Superior temporal gyrus (tissue), 1 donor: ENCODE measurements around the gene CCL4.
"Not testable (repeated sequence)": the region's sequence is repeated elsewhere in the genome, so short reads cannot be mapped to it uniquely, and the experiment has no call there.

ENCODE experiments used
- DNase-seq: peaks from one replicate; pipeline ENCODE4 v3.0.0-alpha.2; 2016; ENCODE audit errors: extremely low spot score

CCL4 gene

DNA sequence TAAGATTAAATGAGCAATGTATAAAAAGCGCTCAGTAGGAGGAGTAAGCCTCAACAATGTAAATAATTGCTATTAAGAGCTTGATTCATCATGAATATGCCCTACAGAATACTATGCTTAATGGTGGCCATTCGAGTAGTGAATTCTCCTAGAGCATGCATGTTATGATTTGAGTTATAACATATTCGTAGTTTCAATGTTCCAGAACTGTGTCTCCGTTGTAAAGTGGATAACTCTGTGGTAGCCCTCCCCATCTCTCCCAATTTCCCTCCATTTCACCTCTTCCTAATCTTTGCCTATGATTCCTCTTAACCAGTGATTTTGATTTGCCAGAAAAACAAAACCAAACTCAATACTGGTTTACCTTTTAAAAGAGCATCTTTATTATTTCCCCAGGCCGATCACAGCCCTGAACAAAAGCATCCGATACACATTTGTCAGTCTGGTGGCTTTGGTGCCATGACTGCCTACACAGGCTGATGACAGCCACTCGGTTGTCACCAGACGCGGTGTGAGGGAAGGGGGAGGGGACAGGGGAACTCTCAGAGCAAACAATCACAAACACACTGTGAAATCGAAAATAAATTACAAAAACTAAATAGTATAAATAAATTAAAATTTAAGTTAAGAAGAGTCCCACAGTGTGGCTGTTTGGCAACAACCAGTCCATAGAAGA lies 15.6 kb upstream of the CCL4 start:
- DNase-seq = not testable (repeated sequence)

DNA sequence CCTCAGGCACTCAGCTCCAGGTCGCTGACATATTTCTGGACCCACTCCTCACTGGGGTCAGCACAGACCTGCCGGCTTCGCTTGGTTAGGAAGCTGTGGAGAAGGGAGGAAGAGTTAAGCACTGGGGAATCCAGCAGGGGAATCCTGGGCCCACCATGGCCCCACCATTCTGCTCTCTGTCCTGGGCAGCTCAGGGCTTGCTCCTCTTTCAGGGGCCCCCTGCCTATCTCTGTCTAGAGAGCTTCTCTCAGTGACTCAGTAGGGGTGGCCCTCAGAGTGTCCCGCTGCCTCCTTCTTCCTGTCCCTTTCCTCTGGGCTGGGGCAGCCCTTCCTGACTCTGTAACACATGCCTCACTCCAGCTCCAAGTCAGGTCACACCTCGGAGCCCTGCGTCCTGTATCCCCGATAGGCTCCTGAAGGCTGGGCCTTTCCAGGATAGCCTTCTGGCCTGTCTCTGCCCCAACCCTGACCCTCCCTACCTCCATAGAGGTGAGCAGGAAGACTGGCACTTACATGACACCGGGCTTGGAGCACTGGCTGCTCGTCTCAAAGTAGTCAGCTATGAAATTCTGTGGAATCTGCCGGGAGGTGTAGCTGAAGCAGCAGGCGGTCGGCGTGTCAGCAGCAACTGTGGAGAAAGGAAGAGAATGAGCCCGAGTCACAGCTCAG lies 14.8 kb upstream of the CCL4 start:
- no peak for DNase-seq

DNA sequence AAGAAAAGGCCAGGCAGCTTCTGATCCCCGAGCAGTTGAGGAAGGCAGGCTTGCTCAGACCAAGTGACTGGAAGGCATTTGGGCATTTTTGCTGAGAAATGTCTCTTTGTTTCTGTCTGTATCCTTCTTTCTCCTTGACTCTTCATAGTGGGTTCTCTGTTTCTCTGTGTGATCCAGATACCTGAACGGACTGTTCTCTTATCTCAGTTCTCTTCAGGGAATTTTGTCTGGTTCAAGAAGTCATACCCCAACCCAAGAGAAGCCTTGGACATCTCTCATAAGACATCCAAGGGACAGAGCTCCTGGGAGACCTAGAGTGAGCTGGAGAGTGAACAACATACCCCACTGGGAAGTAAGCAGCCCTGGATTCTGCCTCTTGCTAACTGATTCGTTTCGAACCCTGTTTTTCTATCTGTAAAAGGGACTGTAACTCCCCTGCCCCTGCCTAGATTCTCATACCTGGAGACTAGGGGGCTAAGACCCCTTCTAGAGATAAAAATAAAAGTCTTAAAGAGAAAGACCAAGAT lies 14.2 kb upstream of the CCL4 start:
- DNase-seq = no peak

DNA sequence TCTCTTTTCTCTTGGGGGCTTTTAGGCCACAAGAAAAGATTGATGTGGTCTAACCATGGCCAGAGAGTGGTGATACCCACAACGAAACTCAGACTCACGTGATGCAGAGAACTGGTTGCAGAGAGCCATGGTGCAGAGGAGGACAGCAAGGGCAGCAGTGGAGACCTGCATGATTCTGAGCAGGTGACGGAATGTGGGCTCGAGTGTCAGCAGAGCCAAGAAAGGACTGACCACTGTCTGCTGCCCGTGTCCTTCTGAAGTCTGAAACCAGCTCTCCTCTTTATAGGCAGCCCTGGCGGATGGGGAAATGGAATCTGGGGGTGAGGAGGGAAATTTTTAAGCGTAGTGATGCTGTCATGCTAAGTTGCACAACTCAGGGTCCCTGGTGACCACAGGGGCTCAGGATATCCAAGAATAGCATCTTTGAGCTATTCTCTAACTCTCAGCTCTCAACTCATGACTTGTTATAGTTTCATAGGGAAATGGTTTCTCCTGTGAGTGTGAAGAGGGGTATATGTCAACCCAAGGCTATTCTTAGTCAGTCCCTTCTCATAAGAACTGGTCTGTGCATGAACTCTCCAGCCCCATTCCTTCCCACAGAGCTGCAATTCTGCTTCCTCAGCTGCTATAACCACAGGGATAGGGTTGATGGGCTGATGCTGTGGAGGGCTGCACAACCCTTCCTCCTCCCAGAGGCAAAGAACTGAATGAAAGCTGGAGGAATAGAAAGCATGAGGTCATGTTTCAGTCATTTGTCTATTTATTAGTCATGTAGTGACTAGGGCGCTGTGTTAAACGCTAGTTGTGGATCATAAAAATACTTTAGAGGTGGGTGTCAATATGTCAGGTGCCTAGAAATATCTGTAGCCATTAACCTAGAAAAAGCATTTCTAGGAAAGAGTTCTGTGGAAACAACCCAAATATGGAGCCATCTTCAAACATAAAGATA lies 13.5 kb upstream of the CCL4 start, which contains the start of gene CCL3:
Gene CCL3, minus strand, starts transcription at position 256 of the 949 bp plus-strand sequence. Its CDS starts 85 bp downstream, at position 171.
- peak; percentile 16 for DNase-seq

DNA sequence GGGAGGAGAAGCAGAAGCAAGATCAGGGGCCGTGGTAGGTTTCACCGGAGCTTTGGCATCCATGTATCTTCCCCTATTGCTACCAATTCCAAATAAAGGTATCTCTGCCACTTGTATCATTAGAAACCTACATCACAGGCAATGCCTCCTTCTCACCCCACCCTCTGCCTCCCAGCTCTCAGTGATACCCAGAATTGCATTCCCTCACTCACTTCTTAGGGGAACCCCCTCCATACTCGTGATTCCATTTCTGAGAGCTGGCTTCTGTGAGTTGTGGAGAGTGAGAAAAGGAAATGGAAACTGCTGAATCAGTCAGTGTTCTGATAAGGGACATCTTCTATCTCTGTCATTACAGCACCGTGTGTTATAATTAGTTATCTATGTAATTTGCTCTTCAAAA lies 11.4 kb upstream of the CCL4 start:
- no peak for DNase-seq

DNA sequence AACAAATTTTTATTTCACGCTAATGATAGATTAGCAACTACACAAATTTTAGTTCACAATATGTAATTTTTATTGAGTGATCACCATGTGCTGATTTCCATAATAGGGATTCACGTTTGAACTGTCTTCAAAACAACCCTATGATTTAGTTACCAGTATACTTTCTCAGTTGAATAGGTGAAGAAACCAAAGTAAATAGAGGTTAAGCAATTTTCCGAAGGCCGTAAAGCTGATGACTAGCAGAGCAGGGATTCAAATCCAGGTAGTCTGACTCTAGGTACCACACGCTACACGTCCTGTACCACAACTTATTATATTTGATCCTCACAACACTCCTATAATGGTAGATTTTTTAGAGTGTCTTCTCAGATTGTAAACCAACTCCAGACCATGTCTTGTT lies 10.9 kb upstream of the CCL4 start:
- DNase-seq = not testable (repeated sequence)

DNA sequence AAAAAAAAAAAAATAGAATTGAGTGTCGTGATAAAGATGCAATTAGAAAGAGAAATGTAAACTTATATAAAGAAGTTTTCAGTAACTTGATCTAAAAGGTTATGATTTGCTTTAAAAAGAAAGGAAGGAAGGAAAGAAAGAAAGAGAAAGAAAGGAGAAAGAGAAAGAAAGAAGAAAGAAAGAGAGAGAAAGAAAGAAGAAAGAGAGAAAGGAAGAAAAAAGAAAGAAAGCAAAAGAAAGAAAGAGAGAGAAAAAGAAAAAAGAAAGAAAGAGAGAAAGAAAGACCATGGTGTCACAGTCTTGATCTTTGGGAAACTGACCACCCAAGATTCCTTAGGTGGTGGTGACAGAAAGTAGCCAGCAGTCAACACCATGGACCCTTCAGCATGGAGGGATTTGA lies 9.4 kb upstream of the CCL4 start:
- DNase-seq = no peak

DNA sequence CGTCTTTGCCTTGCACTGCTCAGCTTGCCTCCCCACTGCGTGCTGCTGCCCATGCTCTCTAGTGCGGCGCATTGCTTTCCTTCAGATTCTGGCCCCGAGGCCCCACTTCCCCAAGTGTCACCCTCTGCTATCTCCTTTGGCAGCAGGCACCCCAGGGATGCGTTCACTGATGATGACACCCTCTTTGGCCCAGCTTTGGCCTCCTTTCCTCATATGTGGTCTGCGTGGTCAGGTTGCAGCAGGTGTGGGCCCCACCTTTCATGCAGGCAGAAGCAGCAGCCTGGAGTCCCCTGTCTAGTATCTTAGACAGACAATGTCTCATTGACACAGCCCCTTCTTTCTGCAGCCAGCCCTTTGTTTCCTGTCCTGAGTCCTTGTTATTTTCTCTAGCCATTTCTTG lies 8.9 kb upstream of the CCL4 start:
- no peak for DNase-seq

DNA sequence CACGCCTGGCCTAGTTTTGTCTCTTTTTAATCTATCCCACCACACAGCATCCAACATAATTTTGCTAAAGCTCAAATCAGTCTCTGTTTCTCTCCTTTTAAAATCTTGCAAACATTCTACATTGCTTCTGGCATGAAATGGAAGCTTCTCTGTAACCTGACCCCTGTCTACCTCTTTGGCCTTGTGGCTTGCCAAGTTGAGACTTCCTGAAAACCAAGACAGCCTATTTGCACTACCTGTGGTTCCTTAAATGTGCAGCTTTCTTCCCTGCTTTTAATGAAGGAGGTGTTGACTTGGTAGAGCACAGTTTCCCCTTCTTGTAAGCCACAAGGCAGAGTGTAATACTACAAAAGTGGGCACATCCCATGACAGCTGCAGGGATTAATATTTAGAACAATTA lies 7.6 kb upstream of the CCL4 start:
- DNase-seq = no peak

DNA sequence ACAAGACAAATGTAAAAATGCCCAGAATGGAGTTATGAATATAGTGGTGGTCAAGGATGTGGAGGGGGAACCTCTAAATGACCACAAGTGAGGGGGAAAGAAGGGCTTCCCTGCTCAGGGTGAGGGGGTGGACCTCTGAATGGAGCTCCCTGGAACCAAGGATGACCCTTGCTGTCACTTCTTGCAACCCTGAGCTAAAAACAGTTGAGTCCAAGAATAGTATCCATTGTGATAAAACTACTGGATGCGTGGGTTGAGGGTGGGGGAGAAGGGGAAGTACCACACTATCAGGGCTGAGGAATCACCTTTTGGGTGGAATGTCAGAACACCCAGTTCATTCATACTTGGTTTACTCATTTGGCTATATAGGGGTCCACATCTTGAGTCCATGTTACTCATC lies 4.6 kb upstream of the CCL4 start:
- DNase-seq = not testable (repeated sequence)

DNA sequence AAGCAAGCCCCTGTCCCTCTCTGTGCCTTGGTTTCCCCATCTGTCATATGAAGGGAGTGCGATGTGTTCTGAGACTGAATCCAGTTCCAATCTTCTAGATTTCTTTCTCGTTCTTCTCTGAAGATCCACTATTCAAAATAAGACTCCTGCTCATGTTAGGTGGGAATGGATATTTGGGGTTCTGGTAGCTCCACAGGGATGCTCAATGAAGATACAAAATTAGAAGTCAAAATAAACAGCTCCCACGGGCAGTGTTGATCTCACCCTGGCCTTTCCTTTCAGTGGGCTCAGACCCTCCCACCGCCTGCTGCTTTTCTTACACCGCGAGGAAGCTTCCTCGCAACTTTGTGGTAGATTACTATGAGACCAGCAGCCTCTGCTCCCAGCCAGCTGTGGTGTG lies 619 bp downstream of the CCL4 start:
- DNase-seq = not testable (repeated sequence)

DNA sequence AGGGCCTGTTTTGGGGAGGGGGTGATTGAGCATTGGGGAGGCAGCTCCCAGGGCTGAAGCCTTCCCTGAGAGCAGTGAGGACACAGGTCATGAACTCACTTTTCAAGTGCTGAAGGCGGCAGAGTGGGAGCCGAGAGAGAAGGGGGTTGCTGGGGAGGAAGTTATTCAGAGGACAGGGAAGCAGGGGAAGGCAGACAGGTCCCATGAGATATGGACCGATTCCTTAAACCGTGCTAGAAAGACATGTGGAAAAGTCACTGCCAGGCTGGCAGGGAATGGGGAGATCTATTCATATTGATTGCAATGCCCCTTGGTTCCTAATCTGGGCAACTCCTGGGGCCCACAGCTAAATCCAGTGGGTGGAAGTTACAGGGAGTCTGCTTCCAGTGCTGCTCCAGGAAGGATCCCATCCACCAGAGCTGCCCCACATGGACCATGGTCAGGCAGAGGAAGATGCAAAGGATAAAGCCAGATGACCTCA lies 1.1 kb downstream of the CCL4 start:
- DNase-seq = no peak

DNA sequence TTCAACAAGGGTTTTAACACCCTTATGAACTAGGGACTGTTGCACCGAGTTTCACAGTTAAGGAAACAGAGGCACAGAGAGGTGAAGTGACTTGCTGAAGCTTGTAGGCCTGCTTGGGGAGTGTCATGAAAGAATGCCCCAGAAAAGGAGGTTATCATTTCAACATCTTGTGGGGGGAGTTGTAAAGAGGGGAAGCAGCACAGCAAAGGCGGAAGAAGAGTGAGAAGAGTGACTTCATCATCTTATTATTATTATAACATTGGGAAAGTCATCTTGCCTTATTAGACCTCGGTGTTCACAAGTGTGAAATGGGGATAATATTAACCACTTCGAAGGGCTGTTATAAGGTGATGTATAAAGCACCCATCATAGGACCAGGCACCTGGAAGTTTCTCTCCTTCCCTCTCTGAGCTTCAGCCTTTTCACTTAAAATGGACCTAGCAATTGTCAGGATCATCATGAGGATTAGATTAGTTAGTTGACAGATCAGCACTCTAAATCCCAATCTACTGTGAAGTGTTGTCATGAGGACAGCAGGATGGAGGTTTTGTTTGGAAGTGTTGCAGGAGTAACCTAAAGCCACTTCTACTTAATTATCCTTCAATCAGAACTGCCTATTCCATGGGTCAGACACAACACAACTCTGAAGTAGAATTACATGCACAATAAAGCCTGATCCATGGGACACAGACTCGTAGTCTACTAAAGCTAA lies 2.3 kb downstream of the CCL4 start:
- no peak for DNase-seq

DNA sequence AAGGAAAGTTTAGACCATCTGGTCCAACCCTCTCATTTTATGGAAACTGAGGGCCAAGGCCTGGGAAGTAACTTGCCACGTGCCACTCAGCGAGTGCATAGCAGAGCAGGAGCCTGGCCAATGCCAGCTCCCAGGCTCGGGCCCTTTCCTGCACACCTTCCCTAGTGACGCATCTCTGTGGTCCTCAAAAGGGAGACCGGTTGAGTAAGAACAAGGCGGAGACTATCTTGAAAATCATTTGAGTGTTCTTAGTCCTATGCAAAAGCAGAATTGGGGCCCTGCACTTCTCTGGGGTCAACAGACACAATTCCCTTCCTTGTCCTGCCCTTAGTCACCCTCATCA lies 2.8 kb downstream of the CCL4 start:
- DNase-seq = no peak

DNA sequence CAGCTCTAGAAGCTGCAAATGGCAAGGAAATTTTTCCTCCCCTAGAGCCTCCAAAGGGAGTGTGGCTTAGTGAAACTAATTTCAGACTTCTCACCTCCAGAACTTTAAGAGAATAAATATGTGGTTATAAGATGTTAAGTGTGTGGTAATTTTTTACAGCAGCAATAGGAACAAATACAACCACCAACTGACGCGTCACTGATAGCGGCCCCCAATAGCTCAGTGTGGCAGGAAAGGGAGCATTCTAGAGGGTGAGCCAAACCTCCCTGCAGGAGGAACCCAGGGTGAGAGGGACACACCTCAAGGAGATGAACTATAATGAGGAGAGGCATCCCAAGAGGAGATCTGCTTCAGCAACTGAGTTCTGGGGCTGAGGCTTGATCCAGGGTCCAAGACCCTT lies 4.0 kb downstream of the CCL4 start:
- no peak for DNase-seq

DNA sequence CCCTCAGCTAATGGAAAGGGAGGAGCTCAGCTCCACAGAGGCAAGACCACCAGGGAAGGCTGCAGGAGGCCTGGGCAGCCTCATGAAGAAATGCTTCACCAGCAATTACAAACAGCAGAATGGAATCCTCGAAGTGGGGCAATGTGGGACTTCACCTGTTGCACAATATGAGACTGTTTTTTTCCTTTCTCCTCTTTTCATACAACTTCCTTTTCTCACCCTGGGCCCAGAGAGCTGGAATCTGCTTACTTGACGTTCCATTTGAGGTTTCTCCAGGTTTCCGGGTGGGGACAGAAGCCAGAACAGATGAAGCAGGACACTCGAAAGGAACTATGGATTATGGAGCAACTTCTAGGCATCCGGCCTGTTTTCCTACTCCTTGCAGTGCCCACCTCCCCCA lies 4.6 kb downstream of the CCL4 start:
- DNase-seq = not testable (repeated sequence)

DNA sequence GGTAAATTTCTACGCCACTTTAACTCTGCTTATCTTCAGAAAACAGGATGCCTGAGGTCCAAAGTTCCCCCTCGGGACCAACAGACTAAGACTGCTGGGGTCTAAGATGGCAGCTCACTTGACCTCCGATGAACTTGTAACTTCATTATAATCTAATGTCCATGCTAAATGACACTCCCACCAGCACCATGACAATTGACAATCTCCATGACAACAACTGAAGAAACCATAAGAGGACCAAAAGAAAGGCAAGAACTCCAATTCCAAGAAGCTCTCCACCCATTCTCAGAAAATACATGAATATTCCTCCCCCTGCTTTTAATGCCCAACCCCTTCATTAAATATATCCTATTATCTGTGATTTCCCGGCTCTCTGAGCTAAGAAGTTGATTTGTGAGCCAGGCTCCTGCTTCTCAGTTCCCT lies 7.5 kb downstream of the CCL4 start:
- no peak for DNase-seq

DNA sequence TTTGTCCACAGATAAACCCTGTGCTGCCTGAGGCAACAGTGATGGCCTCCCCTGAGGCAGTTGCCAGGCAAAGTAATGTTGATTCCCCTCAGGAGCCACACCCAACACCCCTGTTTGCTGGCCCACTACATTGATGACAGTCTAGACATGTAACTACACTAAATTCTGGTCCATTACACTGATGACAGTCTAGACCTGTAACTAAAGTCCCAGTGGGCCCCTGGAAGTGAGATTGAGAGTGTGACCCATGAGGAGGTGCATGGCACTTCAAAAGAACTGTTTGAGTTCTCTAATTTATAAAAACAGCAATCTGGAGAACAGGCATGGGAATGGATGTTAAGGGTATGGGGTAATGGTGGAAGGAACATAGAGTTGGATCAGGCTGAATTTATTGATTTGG lies 8.9 kb downstream of the CCL4 start:
- no peak for DNase-seq

DNA sequence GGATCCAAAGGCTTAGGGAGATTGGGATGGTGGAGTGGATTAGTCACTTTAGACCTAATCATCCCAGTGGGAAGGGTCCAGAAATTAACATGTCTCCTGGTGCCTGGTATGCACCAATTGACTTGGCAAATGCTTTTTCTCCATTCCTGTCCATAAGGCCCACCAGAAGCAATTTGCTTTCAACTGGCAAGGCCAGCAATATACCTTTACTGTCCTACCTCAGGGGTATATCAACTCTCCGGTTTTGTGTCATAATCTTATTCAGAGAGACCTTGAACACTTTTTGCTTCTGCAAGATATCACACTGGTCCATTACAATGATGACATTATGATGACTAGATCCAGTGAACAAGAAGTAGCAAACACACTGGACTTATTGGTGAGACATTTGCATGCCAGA lies 9.5 kb downstream of the CCL4 start:
- DNase-seq = not testable (repeated sequence)

DNA sequence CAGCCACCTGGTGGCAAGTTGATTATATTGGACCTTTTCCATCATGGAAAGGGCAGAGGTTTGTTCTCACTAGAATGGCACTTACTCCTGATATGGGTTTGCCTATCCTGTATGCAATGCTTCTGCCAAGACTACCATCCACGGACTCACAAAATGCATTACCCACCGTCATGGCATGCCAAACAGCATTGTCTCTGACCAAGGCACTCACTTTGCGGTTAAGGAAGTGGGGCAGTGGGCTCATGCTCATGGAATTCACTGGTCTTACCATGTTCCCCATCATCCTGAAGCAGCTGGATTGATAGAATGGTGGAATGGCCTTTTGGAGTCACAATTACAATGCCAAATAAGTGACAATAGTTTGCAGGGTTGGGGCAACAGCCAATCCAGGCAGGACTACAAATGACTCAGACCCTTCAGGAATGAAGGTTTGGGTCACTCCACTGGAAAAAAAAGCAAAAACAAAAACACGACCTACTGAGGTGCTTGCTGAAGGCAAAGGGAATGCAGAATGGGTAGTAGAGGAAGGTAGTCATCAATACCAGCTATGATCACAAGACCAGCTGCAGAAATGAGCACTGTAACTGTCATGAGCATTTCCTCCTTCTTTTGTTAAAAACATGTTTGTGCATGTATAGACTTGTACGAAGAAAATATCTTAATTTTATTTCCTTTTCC lies 11.5 kb downstream of the CCL4 start:
- not testable (repeated sequence) for DNase-seq

DNA sequence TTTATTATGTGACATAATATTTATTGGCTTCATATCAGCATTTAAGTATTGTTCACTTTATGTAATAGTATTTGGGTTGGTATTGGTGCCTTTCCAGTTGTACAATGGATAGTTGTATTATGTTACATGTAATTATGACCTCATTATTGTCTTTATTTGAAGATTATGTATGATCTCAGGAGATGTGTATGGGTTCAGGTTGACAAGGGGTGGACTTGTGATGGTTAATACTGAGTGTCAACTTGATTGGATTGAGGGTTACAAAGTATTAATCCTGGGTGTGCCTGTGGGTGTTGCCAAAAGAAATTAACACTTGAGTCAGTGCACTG lies 12.0 kb downstream of the CCL4 start:
- not testable (repeated sequence) for DNase-seq
